PC-3 (cell line): ENCODE results near the gene PNPT1. TPM values are rescaled to one million over a fixed set of nuclear protein-coding genes. Genes with fewer than 3 reads are reported as not detected.
A peak's percentile ranks its signal among the peaks of the same experiment; 100 is the strongest.

Experiments used
- ATAC-seq: fragments of 200-7000 bp; cut with Tn5 transposase; 2 replicates; pipeline ENCODE4 v1.9.1; 2020; ENCODE audit warnings: mild to moderate bottlenecking, moderate library complexity
- BruUV-seq: library from RNA; stranded (reverse); fragments of 400-500 nt; replicated peaks from 2 replicates; lab custom pipeline; 2021; lab: Mats Ljungman, UMichigan
- CTCF ChIA-PET: fragments of 300-600 bp; sonication (Branson Sonifier 250); formaldehyde crosslinking; loops from one replicate; lab custom pipeline; 2022; ENCODE audit warnings: antibody characterized with exemption; lab: Charles Lee
- POLR2A ChIA-PET: fragments of 300-600 bp; sonication (Branson Sonifier 250); formaldehyde crosslinking; loops from one replicate; lab custom pipeline; 2022; ENCODE audit warnings: antibody characterized with exemption; ENCODE audit not compliant: unreplicated experiment; lab: Charles Lee
- DNase-seq: peaks from one replicate; pipeline ENCODE4 v3.0.0-alpha.2; 2015
- H2AFZ ChIP-seq: fragments of 300-600 bp; sonication (generic); 2 replicates; pipeline ENCODE4 v1.6.0; 2016; ENCODE audit warnings: antibody characterized with exemption, low read length
- H3F3A ChIP-seq: fragments of 300-600 bp; sonication (generic); one replicate; pipeline ENCODE4 v1.6.0; 2017; ENCODE audit warnings: antibody characterized with exemption, low read length, control low read depth, mild to moderate bottlenecking; ENCODE audit not compliant: unreplicated experiment
- H3K27ac ChIP-seq: fragments of 300-600 bp; sonication (generic); 2 replicates; pipeline ENCODE4 v1.5.1; 2016; ENCODE audit warnings: mild to moderate bottlenecking, low read length
- H3K27me3 ChIP-seq: fragments of 300-600 bp; sonication (generic); 2 replicates; pipeline ENCODE4 v1.6.1; 2016; ENCODE audit warnings: low read length, mixed read lengths
- H3K36me3 ChIP-seq: fragments of 300-600 bp; sonication (generic); 2 replicates; pipeline ENCODE4 v1.6.1; 2016; ENCODE audit warnings: low read depth, mixed run types, low read length, mixed read lengths
- H3K4me1 ChIP-seq: fragments of 300-600 bp; sonication (generic); 2 replicates; pipeline ENCODE4 v1.5.1; 2016; ENCODE audit warnings: low read length; ENCODE audit not compliant: insufficient read depth
- H3K4me2 ChIP-seq: fragments of 300-600 bp; sonication (generic); 2 replicates; pipeline ENCODE4 v1.6.0; 2016; ENCODE audit warnings: low read length
- H3K4me3 ChIP-seq: fragments of 300-600 bp; sonication (generic); 2 replicates; pipeline ENCODE4 v1.5.1; 2016; ENCODE audit warnings: mild to moderate bottlenecking, low read length, mixed read lengths
- H3K79me2 ChIP-seq: fragments of 300-600 bp; sonication (generic); 2 replicates; pipeline ENCODE4 v1.6.1; 2017; ENCODE audit warnings: low read length, mixed read lengths
- H3K9ac ChIP-seq: fragments of 300-600 bp; sonication (generic); 2 replicates; pipeline ENCODE4 v1.6.0; 2016; ENCODE audit warnings: mild to moderate bottlenecking, low read length
- H3K9me2 ChIP-seq: fragments of 300-600 bp; sonication (generic); replicated peaks from 2 replicates; pipeline ENCODE4 v1.6.1; 2016; ENCODE audit warnings: mixed run types, low read length, mixed read lengths
- H3K9me3 ChIP-seq: fragments of 300-600 bp; sonication (generic); 2 replicates; pipeline ENCODE4 v1.6.1; 2016; ENCODE audit warnings: low read length, mixed read lengths
- H4K20me1 ChIP-seq: fragments of 300-600 bp; sonication (generic); 2 replicates; pipeline ENCODE4 v1.6.1; 2016; ENCODE audit warnings: low read length, mixed read lengths
- CTCF ChIP-seq: fragments of 300-600 bp; sonication (generic); conservative IDR thresholded peaks from 2 replicates; pipeline ENCODE4 v1.5.1; 2017; ENCODE audit warnings: antibody characterized with exemption, low read depth, mild to moderate bottlenecking, low read length
- EZH2 ChIP-seq: fragments of 300-600 bp; sonication (generic); IDR thresholded peaks from one replicate; pipeline ENCODE4 v1.6.1; 2017; ENCODE audit warnings: antibody characterized with exemption, mild to moderate bottlenecking, low read length; ENCODE audit not compliant: unreplicated experiment
- EZH2phosphoT487 ChIP-seq: fragments of 300-600 bp; sonication (generic); IDR thresholded peaks from 2 replicates; pipeline ENCODE4 v1.6.1; 2018; ENCODE audit warnings: mild to moderate bottlenecking, antibody characterized with exemption, low read length, borderline replicate concordance
- intact Hi-C: fragments of 100-400 bp; cut with micrococcal nuclease; formaldehyde crosslinking; loops from 2 replicates; pipeline ENCODE4 v1.9.0; 2023
- total RNA-seq: library from RNA; depleted of rRNA; stranded (reverse); fragments of >200 nt; gene quantifications from 2 replicates; pipeline ENCODE4 v1.2.3, GENCODE V29; 2014

PNPT1 gene
- total RNA-seq, 1 experiment from 2014 or later: 43.6 TPM

GRCh38 chr2:55618275-55619055, 75.2 kb downstream of the PNPT1 start:
- TSS peak; percentile 67 for BruUV-seq
- TF ChIP-seq CTCF: no peak
- no peak for TF ChIP-seq EZH2
- TF ChIP-seq EZH2phosphoT487: no peak
- H4K20me1 ChIP-seq: peaks cover 9% of the 10 kb centered on the region; the same call in 1 of the 2 replicates
- peak overlapping the region; percentile 32 for H3K27ac ChIP-seq
- CTCF ChIA-PET: no interaction called here
- no peaks in the 10 kb centered on the region for H3K27me3 ChIP-seq
- H3K4me2 ChIP-seq: peak overlapping the region; percentile 85
- H3K36me3 ChIP-seq: peaks cover 10% of the 10 kb centered on the region; the same call in 1 of the 2 replicates
- no peaks in the 10 kb centered on the region for H3K9me2 ChIP-seq
- ATAC-seq (peak; percentile 19), DNase-seq (peak; percentile 64)
- peak overlapping the region; percentile 75 for H2AFZ ChIP-seq
- H3K4me3 ChIP-seq: peak overlapping the region; percentile 94
- POLR2A ChIA-PET: interaction anchor here (0.6 to 1.0 kb wide), 2 partner anchors 99 to 1046 kb away, joined by 3 to 4 read pairs; partner anchors contain the start of gene CFAP36
- peak overlapping the region; percentile 89 for H3K9ac ChIP-seq
- intact Hi-C loops: no loop called here
- peaks cover 24% of the 10 kb centered on the region for H3K4me1 ChIP-seq
- no peaks in the 10 kb centered on the region for H3K9me3 ChIP-seq
- H3F3A ChIP-seq: no peaks in the 10 kb centered on the region
- peaks cover 82% of the 10 kb centered on the region for H3K79me2 ChIP-seq

GRCh38 chr2:55618025-55618274, 75.7 kb downstream of the PNPT1 start:
- Histone ChIP-seq H3K4me1 (peaks cover 24% of the 10 kb centered on the region), H3K79me2 (peaks cover 87% of the 10 kb centered on the region), H4K20me1 (peaks cover 9% of the 10 kb centered on the region; the same call in 1 of the 2 replicates), H3K27ac (peak overlapping the region; percentile 32), H3K9me2 (no peaks in the 10 kb centered on the region), H3K9me3 (no peaks in the 10 kb centered on the region), H3F3A (no peaks in the 10 kb centered on the region), H3K9ac (peak overlapping the region; percentile 89), H3K4me3 (peak overlapping the region; percentile 94), H3K36me3 (peaks cover 15% of the 10 kb centered on the region; the same call in 1 of the 2 replicates), H2AFZ (peak overlapping the region; percentile 75), H3K4me2 (peak overlapping the region; percentile 85), H3K27me3 (no peaks in the 10 kb centered on the region)
- CTCF ChIA-PET: no interaction called here
- DNase-seq (no peak), ATAC-seq (no peak)
- POLR2A ChIA-PET: interaction anchor here (0.6 to 1.0 kb wide), 2 partner anchors 98 to 1046 kb away, joined by 3 to 4 read pairs; partner anchors contain the start of gene CFAP36
- no peak for TF ChIP-seq CTCF
- no peak for TF ChIP-seq EZH2phosphoT487
- no TSS peak for BruUV-seq
- intact Hi-C loops: no loop called here
